ENCODE results near the gene RNF144B.
"Not testable (repeated sequence)": the region's sequence is repeated elsewhere in the genome, so short reads cannot be mapped to it uniquely, and the experiment has no call there.

Gene RNF144B

GRCh38 chr6:18447552-18447951, 60.4 kb downstream of the RNF144B start:
- DNase-seq, result no peak

GRCh38 chr6:18451756-18452155, 64.6 kb downstream of the RNF144B start:
- no peak for DNase-seq

- no peak for DNase-seq
Measured at GRCh38 chr6:18454446-18454845, 67.3 kb downstream of the RNF144B start.

GRCh38 chr6:18457065-18457737, 70.1 kb downstream of the RNF144B start:
- DNase-seq, result no peak

GRCh38 chr6:18458086-18458485, 70.9 kb downstream of the RNF144B start:
- not testable (repeated sequence) for DNase-seq

- no peak for DNase-seq
Measured at GRCh38 chr6:18463429-18463828, 76.3 kb downstream of the RNF144B start.

- DNase-seq, result peak; percentile 71
Measured at GRCh38 chr6:18464176-18464575, 77.0 kb downstream of the RNF144B start.

GRCh38 chr6:18465410-18466154, 78.4 kb downstream of the RNF144B start:
- DNase-seq, result peak; percentile 94

- no peak for DNase-seq
Measured at GRCh38 chr6:18467741-18468502, 80.8 kb downstream of the RNF144B start.

GRCh38 chr6:18468503-18468843, 81.3 kb downstream of the RNF144B start:
- DNase-seq, result no peak

- DNase-seq, result no peak
Measured at GRCh38 chr6:18469536-18469935, 82.4 kb downstream of the RNF144B start.

- no peak for DNase-seq
Measured at GRCh38 chr6:18471232-18471964, 84.2 kb downstream of the RNF144B start.

- DNase-seq, result no peak
Measured at GRCh38 chr6:18472941-18473340, 85.8 kb downstream of the RNF144B start.

- DNase-seq, result no peak
Measured at GRCh38 chr6:18473755-18474154, 86.6 kb downstream of the RNF144B start.

GRCh38 chr6:18477301-18477941, 90.3 kb downstream of the RNF144B start:
- no peak for DNase-seq

GRCh38 chr6:18478610-18479009, 91.5 kb downstream of the RNF144B start:
- DNase-seq, result no peak

- DNase-seq, result no peak
Measured at GRCh38 chr6:18481870-18482269, 94.7 kb downstream of the RNF144B start.

GRCh38 chr6:18485660-18486435, 98.7 kb downstream of the RNF144B start:
- DNase-seq, result no peak

GRCh38 chr6:18488004-18488403, 100.9 kb downstream of the RNF144B start:
- no peak for DNase-seq

- DNase-seq, result no peak
Measured at GRCh38 chr6:18488526-18489270, 101.5 kb downstream of the RNF144B start.

- no peak for DNase-seq
Measured at GRCh38 chr6:18489335-18489734, 102.2 kb downstream of the RNF144B start.
